Kidney (tissue), 14 donors: ENCODE results near the gene PPP1R12B. TPM values are rescaled to one million over a fixed set of nuclear protein-coding genes. Genes with fewer than 3 reads are reported as not detected.

Experiments
- DNase-seq, 5 donors: peaks; one replicate each; pipeline ENCODE4 v3.0.0-alpha.2; 2013 to 2020
- FAIRE-seq: peaks from 2 replicates; lab custom pipeline; 2012; peaks lifted over from hg19 to GRCh38; lab: Jason Lieb, UNC
- H3K27ac ChIP-seq, 2 donors: one replicate each; pipeline ENCODE4 v1.7.0; 2013; ENCODE audit warnings: low read depth in 2 of 2, low read length in 2 of 2, inconsistent platforms in 1 of 2
- H3K27me3 ChIP-seq: one replicate; pipeline ENCODE4 v1.7.1; 2013; ENCODE audit warnings: low read length, inconsistent platforms; ENCODE audit not compliant: control insufficient read depth, insufficient read depth
- H3K36me3 ChIP-seq, 3 donors: one replicate each; pipeline versions ENCODE4 v1.7.0 to v1.7.1; 2013; ENCODE audit warnings: low read length in 3 of 3, control low read depth in 1 of 3, inconsistent platforms in 1 of 3; ENCODE audit not compliant: insufficient read depth in 3 of 3, control insufficient read depth in 2 of 3
- H3K4me1 ChIP-seq, 3 donors: one replicate each; pipeline versions ENCODE4 v1.7.0 to v1.7.1; 2013; ENCODE audit warnings: low read length in 3 of 3, inconsistent platforms in 1 of 3, low read depth in 1 of 3; ENCODE audit not compliant: control insufficient read depth in 2 of 3, insufficient read depth in 2 of 3
- H3K4me3 ChIP-seq, 3 donors: one replicate each; pipeline versions ENCODE4 v1.7.0 to v1.8.1; 2013; ENCODE audit warnings: low read length in 3 of 3, control low read depth in 1 of 3, inconsistent platforms in 1 of 3
- H3K9ac ChIP-seq, 3 donors: one replicate each; pipeline versions ENCODE4 v1.7.0 to v1.7.1; 2013; ENCODE audit warnings: low read length in 3 of 3, control low read depth in 1 of 3, inconsistent platforms in 1 of 3
- H3K9me3 ChIP-seq, 3 donors: one replicate each; pipeline versions ENCODE4 v1.7.0 to v1.7.1; 2013; ENCODE audit warnings: low read length in 3 of 3, control low read depth in 1 of 3, inconsistent platforms in 1 of 3; ENCODE audit not compliant: control insufficient read depth in 2 of 3, insufficient read depth in 1 of 3
- CTCF ChIP-seq: IDR thresholded peaks from 3 replicates; pipeline ENCODE4 v1.5.1; 2012; ENCODE audit warnings: mild to moderate bottlenecking, moderate library complexity, borderline replicate concordance; ENCODE audit not compliant: insufficient read depth; ENCODE audit errors: extremely low read depth
- intact Hi-C: fragments of 100-400 bp; cut with DNase I; formaldehyde crosslinking; loops from one replicate; pipeline ENCODE4 v1.11.1; 2022
- polyA plus RNA-seq: library from polyadenylated mRNA; stranded (reverse); fragments of 350-450 nt; fragmentation: Illumina TruSeq; extraction: RNeasy Lipid Tissue Mini Kit (QIAGEN cat#74804); gene quantifications from one replicate; pipeline ENCODE4 v1.2.3, GENCODE V29; 2014; ENCODE audit warnings: low read depth, low replicate concordance; ENCODE audit not compliant: insufficient read depth
- total RNA-seq: library from RNA; stranded (reverse); fragmentation: NEBNext Ultra II Directional; extraction: Animal tissue kit (Norgen Biotek cat#: 25700); gene quantifications from one replicate; pipeline ENCODE4 v1.2.1, GENCODE V29; 2021
- donor health status: control.
- donor health status: control.
- donor health status: control.
- donor health status: control.
- donor health status: control.
- donor health status: DM: yes; HTN: yes; CAD: no.
- donor health status: Normal renal cell carcinoma (clear cell type).

Gene PPP1R12B
- total and polyA plus RNA-seq, 2 donors from 2014 or later, result 5.7 to 40.0 TPM

DNA sequence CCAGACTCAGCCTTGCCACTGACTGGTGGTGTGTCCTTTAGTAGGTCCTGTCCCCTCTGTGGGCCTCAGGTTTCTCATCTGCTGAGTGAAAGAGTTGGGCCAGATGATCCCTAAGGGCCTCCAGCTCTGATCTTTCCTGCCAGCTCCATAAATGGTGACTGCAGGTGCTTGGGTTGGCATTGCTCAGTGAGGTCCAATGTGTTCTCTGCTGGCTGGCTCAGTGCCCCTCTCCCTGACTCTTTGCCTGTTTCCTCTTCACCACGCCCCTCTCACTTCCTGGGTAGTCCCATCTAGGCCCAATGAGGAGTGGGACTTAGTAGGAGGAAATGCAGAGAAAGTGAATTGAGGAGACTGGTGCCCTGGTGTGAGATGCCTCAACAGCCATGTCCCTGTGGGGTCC, 43.3 kb upstream of the PPP1R12B start:
- H3K9me3 ChIP-seq, result no peaks in the 10 kb centered on the region
- H3K4me1 ChIP-seq, result no peaks in the 10 kb centered on the region
- no peaks in the 10 kb centered on the region for H3K36me3 ChIP-seq
- no peak overlapping the region for H3K27ac ChIP-seq
- H3K4me3 ChIP-seq, result no peak overlapping the region
- DNase-seq, result no peak
- intact Hi-C loops, result no loop called here
- no peak for FAIRE-seq
- H3K9ac ChIP-seq, result no peak overlapping the region
- no peak for TF ChIP-seq CTCF
- no peaks in the 10 kb centered on the region for H3K27me3 ChIP-seq

GRCh38 chr1:202306535-202307345, 41.8 kb upstream of the PPP1R12B start:
- FAIRE-seq (no peak), DNase-seq (no peak)
- Histone ChIP-seq H3K27me3 (no peaks in the 10 kb centered on the region), H3K9me3 (no peaks in the 10 kb centered on the region), H3K9ac (no peak overlapping the region), H3K27ac (no peak overlapping the region), H3K36me3 (no peaks in the 10 kb centered on the region), H3K4me3 (no peak overlapping the region), H3K4me1 (no peaks in the 10 kb centered on the region)
- intact Hi-C loops, result no loop called here
- TF ChIP-seq CTCF, result no peak

DNA sequence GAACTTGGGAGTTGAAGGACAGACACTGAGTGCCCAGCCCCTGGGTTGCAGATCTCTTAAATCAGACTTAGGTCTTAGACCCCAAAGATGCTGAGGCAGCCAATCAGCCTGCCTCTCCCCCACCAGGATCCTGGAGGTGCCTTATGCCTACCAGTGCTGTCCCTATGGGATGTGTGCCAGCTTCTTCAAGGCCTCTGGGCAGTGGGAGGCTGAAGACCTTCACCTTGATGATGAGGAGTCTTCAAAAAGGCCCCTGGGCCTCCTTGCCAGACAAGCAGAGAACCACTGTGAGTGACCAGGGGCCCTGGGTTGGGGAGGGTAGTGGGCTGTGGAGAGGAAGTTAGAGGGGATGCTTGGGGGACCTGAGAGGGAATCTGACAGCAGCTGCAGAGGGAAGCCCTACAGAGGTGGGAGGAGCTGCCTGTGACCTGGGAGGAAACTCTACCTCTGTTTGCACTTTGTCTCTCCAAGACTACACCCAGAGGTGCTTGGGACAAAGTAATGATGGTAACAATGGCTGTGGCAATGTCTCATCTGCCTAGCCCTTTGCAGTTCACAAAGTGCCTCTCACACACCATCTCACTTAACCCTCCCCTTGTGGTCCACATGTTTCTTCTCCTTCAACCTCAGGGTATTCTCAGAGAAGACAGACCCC, 38.3 kb upstream of the PPP1R12B start:
- H3K27me3 ChIP-seq, result no peaks in the 10 kb centered on the region
- intact Hi-C loops, result loop anchor here (5.0 kb wide), 1 partner anchor 128 kb away; no protein-coding TSS in a partner anchor
- no peak overlapping the region for H3K4me3 ChIP-seq
- FAIRE-seq (no peak), DNase-seq (no peak)
- no peak overlapping the region for H3K9ac ChIP-seq
- no peaks in the 10 kb centered on the region for H3K9me3 ChIP-seq
- H3K36me3 ChIP-seq, result no peaks in the 10 kb centered on the region
- no peak overlapping the region for H3K27ac ChIP-seq
- no peaks in the 10 kb centered on the region for H3K4me1 ChIP-seq
- TF ChIP-seq CTCF, result no peak
